Memory B cell (primary cell): Measurements from ENCODE around the gene DPEP1.
"Not testable (repeated sequence)": the region's sequence is repeated elsewhere in the genome, so short reads cannot be mapped to it uniquely, and the experiment has no call there.

Source experiments
- ATAC-seq: fragments of 150-1000 bp; cut with Tn5 transposase; 2 replicates; pipeline ENCODE4 v1.10.0; 2021; ENCODE audit warnings: low read depth, mild to moderate bottlenecking, moderate library complexity
- DNase-seq, 2 donors: peaks; one replicate each; pipeline ENCODE4 v3.0.0; 2022; ENCODE audit warnings: low spot score in 2 of 2
- H3K27ac Mint-ChIP-seq: one replicate; pipeline ENCODE4 v1.8.0; 2022; ENCODE audit warnings: mild to moderate bottlenecking, moderate library complexity, mixed read lengths
- H3K27me3 Mint-ChIP-seq: one replicate; pipeline ENCODE4 v1.8.0; 2022; ENCODE audit warnings: mixed read lengths
- H3K36me3 Mint-ChIP-seq: one replicate; pipeline ENCODE4 v1.8.0; 2022; ENCODE audit warnings: mild to moderate bottlenecking, mixed read lengths
- H3K4me1 Mint-ChIP-seq: one replicate; pipeline ENCODE4 v1.8.0; 2022; ENCODE audit warnings: mixed read lengths
- H3K4me3 Mint-ChIP-seq: one replicate; pipeline ENCODE4 v1.8.0; 2022; ENCODE audit warnings: mild to moderate bottlenecking, moderate library complexity, mixed read lengths
- H3K9me3 Mint-ChIP-seq: one replicate; pipeline ENCODE4 v1.8.0; 2022; ENCODE audit warnings: mixed read lengths

Gene DPEP1

DNA sequence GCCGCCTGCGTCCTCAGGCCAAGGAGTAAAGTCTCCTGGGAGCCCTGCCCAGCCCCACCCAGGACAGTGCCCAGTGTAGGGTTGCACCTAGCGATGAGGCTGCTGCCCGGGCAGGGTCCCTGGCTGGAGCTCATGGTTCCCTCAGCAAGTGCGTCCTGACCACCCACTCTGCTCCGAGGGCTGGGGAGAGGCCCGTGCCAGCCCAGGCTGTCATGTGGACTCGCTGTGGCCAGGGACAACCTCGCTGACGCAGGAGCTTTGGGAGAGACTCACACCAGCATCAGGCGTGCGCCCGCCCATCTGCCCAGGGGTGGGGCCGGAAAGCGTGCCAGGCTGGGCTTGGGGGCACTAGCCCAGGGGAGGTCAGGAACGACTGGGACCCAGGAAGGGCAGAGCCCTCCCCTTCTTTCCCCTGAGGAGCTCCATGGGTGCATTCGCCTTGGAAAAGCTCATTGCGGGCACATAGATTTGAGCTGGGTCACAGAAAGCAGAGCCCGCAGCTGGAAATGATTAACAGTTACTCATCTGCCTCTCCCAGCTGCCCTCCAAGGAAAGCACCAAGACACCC is 19.7 kb downstream of the DPEP1 start:
- no peak for DNase-seq
- no peaks in the 10 kb centered on the region for H3K36me3 Mint-ChIP-seq
- no peak overlapping the region for H3K4me3 Mint-ChIP-seq
- no peak for ATAC-seq
- H3K4me1 Mint-ChIP-seq = no peaks in the 10 kb centered on the region
- H3K27me3 Mint-ChIP-seq = peaks cover 13% of the 10 kb centered on the region
- H3K27ac Mint-ChIP-seq = no peak overlapping the region
- no peaks in the 10 kb centered on the region for H3K9me3 Mint-ChIP-seq

DNA sequence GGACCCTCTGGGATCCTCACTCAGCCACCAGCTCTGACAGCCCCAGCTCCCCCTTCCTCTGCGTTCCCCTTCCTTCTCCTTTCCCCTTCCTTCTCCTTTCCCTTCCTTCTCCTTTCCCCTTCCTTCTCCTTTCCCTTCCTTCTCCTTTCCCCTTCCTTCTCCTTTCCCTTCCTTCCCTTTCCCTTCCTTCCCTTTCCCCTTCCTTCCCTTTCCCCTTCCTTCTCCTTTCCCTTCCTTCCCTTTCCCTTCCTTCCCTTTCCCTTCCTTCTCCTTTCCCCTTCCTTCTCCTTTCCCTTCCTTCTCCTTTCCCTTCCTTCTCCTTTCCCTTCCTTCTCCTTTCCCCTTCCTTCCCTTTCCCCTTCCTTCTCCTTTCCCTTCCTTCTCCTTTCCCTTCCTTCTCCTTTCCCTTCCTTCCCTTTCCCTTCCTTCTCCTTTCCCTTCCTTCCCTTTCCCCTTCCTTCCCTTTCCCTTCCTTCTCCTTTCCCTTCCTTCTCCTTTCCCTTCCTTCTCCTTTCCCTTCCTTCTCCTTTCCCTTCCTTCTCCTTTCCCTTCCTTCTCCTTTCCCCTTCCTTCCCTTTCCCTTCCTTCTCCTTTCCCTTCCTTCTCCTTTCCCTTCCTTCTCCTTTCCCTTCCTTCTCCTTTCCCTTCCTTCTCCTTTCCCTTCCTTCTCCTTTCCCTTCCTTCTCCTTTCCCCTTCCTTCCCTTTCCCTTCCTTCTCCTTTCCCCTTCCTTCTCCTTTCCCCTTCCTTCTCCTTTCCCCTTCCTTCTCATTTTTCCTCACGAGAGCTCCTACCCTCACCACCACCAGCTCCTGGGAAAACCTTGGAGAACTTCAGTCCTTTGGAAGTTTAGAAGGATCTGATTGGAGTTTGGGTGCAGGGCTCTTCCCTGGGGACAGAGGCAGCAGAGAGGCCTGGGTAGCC is 21.3 kb downstream of the DPEP1 start:
- not testable (repeated sequence) for ATAC-seq, DNase-seq, H3K4me1 Mint-ChIP-seq, H3K9me3 Mint-ChIP-seq, H3K36me3 Mint-ChIP-seq, H3K4me3 Mint-ChIP-seq, H3K27ac Mint-ChIP-seq
- H3K27me3 Mint-ChIP-seq = peaks cover 12% of the 10 kb centered on the region

DNA sequence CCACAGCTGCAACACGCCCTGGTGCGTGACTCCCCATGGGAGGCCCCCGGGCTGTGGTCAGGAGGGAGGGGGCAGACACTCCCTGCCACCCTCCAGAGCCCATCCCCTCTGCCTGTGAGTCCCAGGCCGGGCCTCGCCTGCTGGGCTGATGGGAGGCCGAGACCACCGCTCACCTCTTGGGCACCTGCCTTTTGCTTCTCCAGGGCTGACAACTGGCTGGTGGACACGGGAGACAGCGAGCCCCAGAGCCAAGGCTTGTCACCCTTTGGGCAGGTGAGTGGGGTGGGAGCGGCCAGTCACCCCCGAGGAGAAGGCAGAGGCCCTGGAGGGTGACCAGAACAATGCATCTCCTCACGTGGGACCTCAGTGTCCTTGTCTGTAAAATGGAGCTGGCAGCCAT is 23.2 kb downstream of the DPEP1 start:
- H3K27ac Mint-ChIP-seq = no peak overlapping the region
- DNase-seq (no peak), ATAC-seq (no peak)
- H3K4me3 Mint-ChIP-seq = no peak overlapping the region
- H3K27me3 Mint-ChIP-seq = peaks cover 5% of the 10 kb centered on the region
- H3K9me3 Mint-ChIP-seq = no peaks in the 10 kb centered on the region
- no peaks in the 10 kb centered on the region for H3K36me3 Mint-ChIP-seq
- peaks cover 6% of the 10 kb centered on the region for H3K4me1 Mint-ChIP-seq

DNA sequence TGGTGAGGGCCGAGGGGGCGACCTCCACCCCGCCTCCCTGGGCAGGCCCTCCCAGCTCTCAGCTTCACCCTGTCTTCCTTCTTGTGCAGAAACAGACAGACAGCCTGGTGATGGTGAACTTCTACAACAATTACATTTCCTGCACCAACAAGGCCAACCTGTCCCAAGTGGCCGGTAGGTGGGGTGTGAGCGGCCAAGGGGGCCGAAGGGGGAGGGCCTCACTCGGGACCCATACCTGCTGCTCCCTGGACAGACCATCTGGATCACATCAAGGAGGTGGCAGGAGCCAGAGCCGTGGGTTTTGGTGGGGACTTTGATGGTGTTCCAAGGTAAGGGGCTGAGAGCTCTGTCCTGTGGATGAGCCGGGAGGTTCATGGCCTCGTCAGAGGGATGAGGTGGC is 23.9 kb downstream of the DPEP1 start:
- no peaks in the 10 kb centered on the region for H3K36me3 Mint-ChIP-seq
- peaks cover 3% of the 10 kb centered on the region for H3K27me3 Mint-ChIP-seq
- no peak overlapping the region for H3K4me3 Mint-ChIP-seq
- H3K4me1 Mint-ChIP-seq = peaks cover 6% of the 10 kb centered on the region
- ATAC-seq (no peak), DNase-seq (no peak)
- H3K9me3 Mint-ChIP-seq = no peaks in the 10 kb centered on the region
- no peak overlapping the region for H3K27ac Mint-ChIP-seq

DNA sequence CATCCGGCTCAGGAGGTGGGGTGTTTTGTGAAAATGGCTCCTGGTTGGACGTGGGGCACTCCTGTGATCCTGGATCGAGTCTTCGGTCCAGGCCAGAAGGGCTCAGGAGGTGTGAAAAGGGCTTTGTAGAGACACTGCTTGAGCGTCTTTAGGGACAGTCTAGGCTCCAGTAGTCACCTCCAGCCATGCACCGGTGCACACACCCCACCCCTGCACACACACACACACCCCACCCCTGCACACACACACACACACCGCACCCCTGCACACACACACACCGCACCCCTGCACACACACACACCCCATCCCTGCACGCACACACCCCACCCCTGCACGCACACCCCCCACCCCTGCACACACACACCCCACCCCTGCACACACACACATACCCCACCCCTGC is 25.0 kb downstream of the DPEP1 start:
- Mint-ChIP-seq H3K27ac (no peak overlapping the region), H3K9me3 (no peaks in the 10 kb centered on the region), H3K4me1 (peaks cover 6% of the 10 kb centered on the region), H3K36me3 (no peaks in the 10 kb centered on the region), H3K4me3 (no peak overlapping the region), H3K27me3 (peaks cover 2% of the 10 kb centered on the region)
- ATAC-seq = no peak
- no peak for DNase-seq

DNA sequence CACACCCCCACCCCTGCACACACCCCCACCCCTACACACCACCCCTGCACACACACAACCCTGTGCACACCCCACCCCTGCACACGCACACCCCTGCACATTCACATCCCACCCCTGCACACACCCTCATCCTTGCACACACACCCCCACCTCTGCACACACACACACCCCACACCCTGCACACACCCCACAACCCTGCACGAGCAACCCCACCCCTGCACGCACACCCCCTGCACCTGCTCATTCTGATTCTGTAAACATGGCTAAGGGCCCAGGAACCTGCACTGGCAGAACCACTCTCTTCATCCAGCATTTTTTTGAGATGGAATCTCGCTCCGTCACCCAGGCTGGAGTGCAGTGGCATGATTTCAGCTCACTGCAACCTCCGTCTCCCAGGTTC is 25.9 kb downstream of the DPEP1 start:
- no peak for ATAC-seq
- no peaks in the 10 kb centered on the region for H3K36me3 Mint-ChIP-seq
- no peak for DNase-seq
- H3K27ac Mint-ChIP-seq = no peak overlapping the region
- no peak overlapping the region for H3K4me3 Mint-ChIP-seq
- H3K9me3 Mint-ChIP-seq = no peaks in the 10 kb centered on the region
- H3K4me1 Mint-ChIP-seq = peaks cover 6% of the 10 kb centered on the region
- H3K27me3 Mint-ChIP-seq = peaks cover 2% of the 10 kb centered on the region

DNA sequence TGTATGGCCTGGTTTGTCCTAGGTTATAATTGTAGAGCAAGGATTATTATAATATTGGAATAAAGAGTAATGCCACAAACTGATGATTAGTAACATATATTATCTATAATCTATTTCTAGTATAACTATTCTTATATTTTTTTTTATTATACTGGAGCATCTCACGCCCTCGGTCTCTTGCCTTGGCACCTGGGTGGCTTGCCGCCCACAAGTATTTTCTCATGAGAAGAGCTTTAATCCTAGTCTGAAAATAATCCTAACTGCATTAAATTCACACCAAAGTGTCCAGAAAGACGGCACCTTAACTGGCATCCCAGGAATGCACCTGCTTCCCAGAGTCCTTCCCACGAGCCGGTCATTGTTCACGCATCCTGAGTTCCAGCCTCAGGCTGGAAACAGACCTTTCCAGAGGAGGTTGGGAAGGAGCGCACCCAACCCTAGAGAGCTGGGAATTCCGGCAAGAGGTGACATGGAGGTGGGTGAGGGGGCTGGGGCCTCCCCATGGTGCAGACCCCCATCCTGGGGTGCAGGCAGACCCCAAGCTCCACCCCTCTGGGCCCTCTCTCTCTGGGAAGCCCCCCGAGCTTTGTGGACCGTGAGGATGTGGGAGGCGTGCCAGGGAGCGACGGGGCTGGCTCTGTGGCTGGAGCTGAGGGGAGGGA is 28.1 kb downstream of the DPEP1 start:
- peaks cover 11% of the 10 kb centered on the region for H3K36me3 Mint-ChIP-seq
- H3K27ac Mint-ChIP-seq = no peak overlapping the region
- no peak for DNase-seq
- no peak for ATAC-seq
- H3K9me3 Mint-ChIP-seq = no peaks in the 10 kb centered on the region
- H3K27me3 Mint-ChIP-seq = peaks cover 2% of the 10 kb centered on the region
- peaks cover 6% of the 10 kb centered on the region for H3K4me1 Mint-ChIP-seq
- H3K4me3 Mint-ChIP-seq = no peak overlapping the region

DNA sequence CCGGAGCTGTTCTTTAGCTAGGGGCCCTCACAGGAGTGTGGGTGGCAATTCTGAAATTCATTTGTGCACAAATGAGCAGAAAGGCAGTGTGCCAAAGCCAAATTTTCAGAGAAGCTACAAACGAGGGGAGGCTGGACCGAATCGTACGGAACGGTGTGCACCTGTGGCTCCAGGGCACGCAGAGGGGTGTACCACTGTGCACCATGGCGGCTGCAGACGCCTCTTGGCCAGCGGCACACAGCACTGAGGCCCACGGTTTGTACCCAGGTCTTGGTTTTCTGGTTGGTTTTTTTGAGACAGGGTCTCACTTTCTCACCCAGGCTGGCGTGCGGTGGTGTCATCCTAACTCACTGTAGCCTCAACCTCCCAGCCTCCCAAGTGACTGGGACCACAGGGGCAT is 29.1 kb downstream of the DPEP1 start:
- H3K4me3 Mint-ChIP-seq = no peak overlapping the region

DNA sequence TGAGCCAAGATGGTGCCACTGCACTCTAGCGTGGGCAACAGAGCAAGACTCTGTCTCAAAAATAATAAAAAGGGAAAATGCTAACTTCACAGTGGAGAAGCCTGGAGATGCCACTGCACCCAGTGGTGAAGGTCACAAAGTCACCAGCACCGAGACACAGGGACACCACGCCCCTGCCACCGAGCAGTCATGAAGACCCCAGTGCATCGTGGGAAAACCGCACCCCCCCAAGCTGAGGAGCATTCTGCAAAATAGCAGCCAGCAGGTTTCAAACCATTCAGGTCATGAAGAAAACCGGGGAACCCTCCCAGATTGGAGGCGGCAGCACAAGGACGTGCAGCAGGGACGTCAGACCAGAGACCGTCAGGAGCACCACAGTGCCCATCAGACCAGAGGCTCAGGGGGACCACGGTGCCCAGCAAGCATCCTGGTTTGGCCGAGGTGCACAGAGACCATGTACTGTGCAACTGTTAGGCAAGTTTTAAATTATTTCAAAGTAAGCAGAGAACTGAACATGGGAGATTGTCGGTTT is 30.4 kb downstream of the DPEP1 start:
- H3K9me3 Mint-ChIP-seq = no peaks in the 10 kb centered on the region
- DNase-seq (no peak), ATAC-seq (no peak)
- H3K4me3 Mint-ChIP-seq = no peak overlapping the region
- peaks cover 2% of the 10 kb centered on the region for H3K27me3 Mint-ChIP-seq
- H3K27ac Mint-ChIP-seq = no peak overlapping the region
- peaks cover 6% of the 10 kb centered on the region for H3K4me1 Mint-ChIP-seq
- H3K36me3 Mint-ChIP-seq = peaks cover 19% of the 10 kb centered on the region

More for the DNA sequence above, 29.1 kb downstream of the DPEP1 start:
- Mint-ChIP-seq H3K4me1 (peaks cover 6% of the 10 kb centered on the region), H3K36me3 (peaks cover 14% of the 10 kb centered on the region), H3K9me3 (no peaks in the 10 kb centered on the region), H3K27ac (no peak overlapping the region), H3K27me3 (peaks cover 2% of the 10 kb centered on the region)
- no peak for ATAC-seq
- no peak for DNase-seq

DNA sequence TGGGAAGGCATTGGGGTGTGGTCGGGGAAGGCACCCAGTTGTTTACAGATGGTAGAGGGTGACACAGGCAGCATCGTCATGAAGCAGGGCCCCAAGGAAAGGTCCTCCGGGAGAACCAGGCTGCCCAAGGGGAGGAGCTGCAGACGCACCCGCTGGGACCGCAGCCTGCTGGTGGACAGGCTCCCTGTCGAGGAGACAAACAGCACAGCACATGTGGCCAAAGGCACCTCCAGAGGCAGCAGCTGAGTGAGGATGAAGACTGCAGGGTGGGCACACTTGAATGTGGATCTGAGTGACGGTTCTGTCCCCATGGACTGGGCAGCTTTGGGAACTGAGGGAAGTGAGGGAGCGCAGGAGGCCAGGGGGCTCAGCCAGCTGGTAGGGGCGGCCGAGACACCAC is 31.7 kb downstream of the DPEP1 start:
- no peak overlapping the region for H3K4me3 Mint-ChIP-seq
- ATAC-seq = no peak
- DNase-seq = no peak
- H3K4me1 Mint-ChIP-seq = peaks cover 6% of the 10 kb centered on the region
- no peak overlapping the region for H3K27ac Mint-ChIP-seq
- H3K36me3 Mint-ChIP-seq = peaks cover 25% of the 10 kb centered on the region
- no peaks in the 10 kb centered on the region for H3K27me3 Mint-ChIP-seq
- no peaks in the 10 kb centered on the region for H3K9me3 Mint-ChIP-seq

DNA sequence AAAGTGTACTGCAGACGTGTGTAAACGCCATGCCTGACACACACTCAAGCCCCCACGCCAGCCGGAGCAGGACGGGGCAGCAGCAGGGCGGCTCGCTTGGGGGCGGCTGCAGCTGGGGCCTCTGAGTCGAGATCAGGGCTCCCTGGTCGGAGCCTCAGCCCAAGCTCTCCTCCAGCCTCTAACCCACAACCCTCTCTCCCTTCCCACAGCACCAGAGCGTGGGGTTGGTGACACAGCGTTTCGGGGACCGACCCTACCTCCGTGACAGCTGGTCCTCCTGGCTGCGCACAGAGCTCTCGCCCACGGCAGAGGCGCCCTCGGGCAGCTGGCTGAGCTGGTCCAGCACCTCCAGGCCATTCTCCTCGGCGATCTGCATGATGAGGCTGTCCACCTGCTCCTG is 32.8 kb downstream of the DPEP1 start:
- Mint-ChIP-seq H3K27me3 (no peaks in the 10 kb centered on the region), H3K27ac (peak overlapping the region; percentile 20), H3K9me3 (no peaks in the 10 kb centered on the region), H3K4me3 (no peak overlapping the region), H3K4me1 (no peaks in the 10 kb centered on the region), H3K36me3 (peaks cover 27% of the 10 kb centered on the region)
- DNase-seq (no peak), ATAC-seq (no peak)

DNA sequence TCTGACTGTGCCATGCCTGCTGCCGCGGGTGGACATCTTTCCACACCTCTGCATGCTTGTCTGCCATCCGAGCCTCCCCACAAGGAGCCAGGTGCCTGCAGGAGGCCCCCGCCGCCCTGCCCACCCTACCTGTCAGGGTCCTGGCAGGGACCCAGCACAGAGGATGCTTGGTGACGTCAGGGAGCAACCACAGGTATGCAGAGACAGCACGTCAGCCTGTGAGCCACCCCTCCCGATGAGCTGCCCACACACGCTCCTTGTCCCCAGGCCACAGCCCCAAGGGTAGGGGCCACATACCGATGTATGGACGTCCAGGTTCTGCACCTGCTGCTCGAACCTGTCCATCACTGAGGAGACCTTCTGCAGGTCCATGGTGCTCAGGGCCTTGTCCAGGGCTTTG is 33.5 kb downstream of the DPEP1 start:
- H3K27me3 Mint-ChIP-seq = no peaks in the 10 kb centered on the region
- no peaks in the 10 kb centered on the region for H3K9me3 Mint-ChIP-seq
- no peaks in the 10 kb centered on the region for H3K4me1 Mint-ChIP-seq
- H3K36me3 Mint-ChIP-seq = peaks cover 27% of the 10 kb centered on the region
- no peak overlapping the region for H3K27ac Mint-ChIP-seq
- DNase-seq (no peak), ATAC-seq (no peak)
- no peak overlapping the region for H3K4me3 Mint-ChIP-seq

DNA sequence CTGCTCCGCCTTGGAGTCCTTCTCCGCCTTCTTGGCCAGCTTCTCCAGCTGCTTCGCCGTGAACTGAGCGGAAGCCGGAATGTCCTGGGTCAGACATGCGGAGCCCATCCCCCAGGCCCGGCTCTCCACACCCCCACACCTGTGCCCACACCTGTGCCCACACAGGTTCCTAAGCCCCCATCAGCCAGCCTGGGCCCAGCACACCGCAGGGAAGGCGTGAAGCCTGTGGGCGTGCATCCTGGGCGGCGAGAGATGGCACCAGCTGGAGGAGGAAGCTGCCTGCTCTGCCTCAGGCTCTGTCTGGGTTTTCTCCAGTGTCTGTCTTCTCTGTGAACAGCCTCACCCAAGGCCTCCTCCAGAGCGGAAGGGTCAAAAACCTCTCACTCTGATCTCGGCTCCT is 38.1 kb downstream of the DPEP1 start:
- ATAC-seq = no peak
- no peaks in the 10 kb centered on the region for H3K27me3 Mint-ChIP-seq
- H3K36me3 Mint-ChIP-seq = peaks cover 16% of the 10 kb centered on the region

DNA sequence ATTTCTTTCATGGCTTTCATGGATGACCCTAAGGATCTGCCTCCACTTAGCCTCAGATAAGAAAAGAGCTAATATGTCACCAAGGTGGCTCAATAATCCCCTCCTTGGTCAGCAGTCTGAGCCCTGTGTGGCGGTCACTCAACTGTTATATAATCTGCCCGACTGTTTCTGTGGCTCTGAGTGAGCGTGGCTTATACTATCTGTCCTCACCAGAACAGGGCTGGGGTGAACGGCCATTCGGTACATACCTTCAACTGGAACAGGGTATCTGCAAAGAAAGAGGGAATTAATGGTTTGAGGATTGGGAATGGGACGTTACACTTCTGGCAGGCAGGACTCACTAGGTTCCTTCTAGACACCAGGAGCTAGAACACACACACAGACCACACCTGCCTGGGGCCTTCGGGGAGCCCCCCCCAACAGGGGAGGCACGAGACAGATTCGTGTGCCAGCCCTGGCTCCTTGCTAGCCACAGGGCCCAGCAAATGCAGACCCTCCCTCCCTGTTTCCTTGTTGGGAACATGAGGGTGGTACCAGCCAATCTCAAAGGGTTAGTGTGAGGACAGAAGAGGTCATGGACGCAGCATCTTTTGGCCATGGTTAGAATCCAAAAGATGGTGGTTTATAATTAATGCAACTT is 40.3 kb downstream of the DPEP1 start:
- Mint-ChIP-seq H3K4me3 (peak overlapping the region; percentile 11), H3K27me3 (no peaks in the 10 kb centered on the region), H3K4me1 (peaks cover 17% of the 10 kb centered on the region), H3K9me3 (no peaks in the 10 kb centered on the region), H3K36me3 (peaks cover 8% of the 10 kb centered on the region), H3K27ac (no peak overlapping the region)
- ATAC-seq = no peak
- no peak for DNase-seq

More for the DNA sequence above, 38.1 kb downstream of the DPEP1 start:
- H3K4me3 Mint-ChIP-seq = no peak overlapping the region
- peaks cover 10% of the 10 kb centered on the region for H3K4me1 Mint-ChIP-seq
- H3K27ac Mint-ChIP-seq = no peak overlapping the region
- no peaks in the 10 kb centered on the region for H3K9me3 Mint-ChIP-seq
- no peak for DNase-seq
